ENCODE results near the gene MBD3L1. TPM values are rescaled to one million over a fixed set of nuclear protein-coding genes. Genes with fewer than 3 reads are reported as not detected.
A peak's percentile ranks its signal among the peaks of the same experiment; 100 is the strongest.

The MBD3L1 gene
- total and polyA plus RNA-seq, 9 of the 15 experiments (the other 6 are each of a cell fraction or from before 2014, with no cell fraction given) = not detected

DNA sequence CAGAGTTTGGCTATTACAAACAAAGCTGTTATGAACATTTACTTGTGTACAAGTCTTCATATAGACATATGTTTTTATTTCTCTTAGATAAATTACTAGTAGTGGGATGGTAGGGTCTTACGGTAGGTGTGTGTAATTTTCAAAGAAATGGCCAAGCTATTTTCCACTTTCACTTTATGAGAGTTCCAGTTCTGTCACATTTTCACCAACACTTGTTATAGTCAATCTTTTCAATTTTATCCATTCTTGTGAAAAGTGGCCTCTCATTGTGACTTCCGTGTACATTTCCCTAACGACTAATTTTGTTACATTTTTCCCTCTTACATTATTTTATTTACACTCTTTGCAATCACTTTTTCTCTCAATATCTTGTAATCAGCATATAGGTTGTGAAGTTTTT, 18.3 kb downstream of the MBD3L1 start:
- Histone ChIP-seq H2AFZ (ENCODE audit: low read depth, low read length) (no peak overlapping the region), H3K9ac (ENCODE audit: insufficient read depth in 1 of 2, low read depth in 2 of 2, low read length in 2 of 2) (no peak overlapping the region), H3K9me1 (ENCODE audit: control insufficient read depth, insufficient read depth, low read length) (no peaks in the 10 kb centered on the region), H3K27ac (ENCODE audit: extremely low read depth, low read depth, low read length) (no peak overlapping the region), H3K79me2 (ENCODE audit: control insufficient read depth, insufficient read depth, low read length) (no peaks in the 10 kb centered on the region), H4K20me1 (replicated peaks; ENCODE audit: control insufficient read depth, insufficient read depth, low read length) (no peaks in the 10 kb centered on the region), H3K36me3 (ENCODE audit: control insufficient read depth, insufficient read depth, low read length) (no peaks in the 10 kb centered on the region), H3K4me3 (no peak overlapping the region), H3K27me3 (ENCODE audit: control insufficient read depth in 2 of 2, insufficient read depth in 2 of 2, low read length in 2 of 2) (no peaks in the 10 kb centered on the region; a peak in 1 of 5 replicates), H3K4me1 (replicated peaks in 1 of 2; ENCODE audit: control insufficient read depth in 2 of 2, insufficient read depth in 2 of 2, low read length in 2 of 2) (no peaks in the 10 kb centered on the region), H3K4me2 (ENCODE audit: insufficient read depth, low read length) (no peak overlapping the region), H3K9me3 (replicated peaks; ENCODE audit: control insufficient read depth, insufficient read depth, low read depth, low read length) (no peaks in the 10 kb centered on the region)
- ATAC-seq (no peak), FAIRE-seq (no peak), DNase-seq (ENCODE audit: extremely low read depth in 1 of 4, low spot score in 3 of 4) (no peak)
- CTCF ChIA-PET (ENCODE audit: low intra/inter-chr PET ratio) = no interaction called here
- 0% methylated on average over 3 of the region's 3 CpGs for WGBS (ENCODE audit: insufficient coverage, low coverage, missing lambda C conversion rate)
- in situ Hi-C loops (cut with MboI) = no loop called here
- intact Hi-C loops (cut with micrococcal nuclease) = no loop called here
- POLR2A ChIA-PET = interaction anchor here (1.2 kb wide), 1 partner anchor 76 kb away, joined by 3 read pairs; no protein-coding TSS in a partner anchor
- no TSS peak for BruUV-seq (replicated peaks)
- TF ChIP-seq TAF7 (tag; IDR thresholded peaks at IDR 0.05) (no peak), RBM25 (IDR thresholded peaks at IDR 0.05; ENCODE audit: low read depth, low read length, severe bottlenecking) (peak; percentile 16), NFRKB (IDR thresholded peaks at IDR 0.05; ENCODE audit: low read depth) (no peak)

DNA sequence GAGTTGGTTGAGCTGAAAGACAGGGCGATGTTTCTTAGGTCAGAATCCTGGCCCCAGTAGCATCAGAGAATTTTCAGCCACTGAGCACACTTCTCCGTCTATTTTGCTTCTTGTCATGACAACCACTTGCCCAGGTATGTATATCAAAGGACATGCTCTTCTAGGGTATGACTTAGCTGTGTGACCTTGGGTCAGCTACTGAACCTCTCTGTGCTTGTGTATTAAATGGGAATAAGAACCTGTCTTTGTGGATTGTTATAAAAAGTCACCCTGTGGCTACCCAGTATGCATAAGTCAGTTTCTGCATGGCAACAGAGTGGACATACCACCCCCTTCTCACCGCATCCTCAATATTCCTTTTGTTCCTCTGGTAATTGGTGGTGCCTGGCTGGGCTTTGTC, 26.1 kb downstream of the MBD3L1 start:
- Histone ChIP-seq H3K79me2 (ENCODE audit: control insufficient read depth, insufficient read depth, low read length) (no peaks in the 10 kb centered on the region), H3K4me3 (no peak overlapping the region), H3K27ac (ENCODE audit: extremely low read depth, low read depth, low read length) (no peak overlapping the region), H2AFZ (ENCODE audit: low read depth, low read length) (no peak overlapping the region), H3K4me1 (replicated peaks in 1 of 2; ENCODE audit: control insufficient read depth in 2 of 2, insufficient read depth in 2 of 2, low read length in 2 of 2) (no peaks in the 10 kb centered on the region), H3K9ac (ENCODE audit: insufficient read depth in 1 of 2, low read depth in 2 of 2, low read length in 2 of 2) (no peak overlapping the region), H3K4me2 (ENCODE audit: insufficient read depth, low read length) (no peak overlapping the region), H3K36me3 (ENCODE audit: control insufficient read depth, insufficient read depth, low read length) (no peaks in the 10 kb centered on the region), H3K27me3 (ENCODE audit: control insufficient read depth in 2 of 2, insufficient read depth in 2 of 2, low read length in 2 of 2) (peaks cover 0 to 6% of the 10 kb centered on the region in 2 experiments; a peak in 1 of 5 replicates), H4K20me1 (replicated peaks; ENCODE audit: control insufficient read depth, insufficient read depth, low read length) (no peaks in the 10 kb centered on the region), H3K9me1 (ENCODE audit: control insufficient read depth, insufficient read depth, low read length) (no peaks in the 10 kb centered on the region), H3K9me3 (replicated peaks; ENCODE audit: control insufficient read depth, insufficient read depth, low read depth, low read length) (no peaks in the 10 kb centered on the region)
- 0% methylated on average over 3 of the region's 3 CpGs for WGBS (ENCODE audit: insufficient coverage, low coverage, missing lambda C conversion rate)
- ChIA-PET POLR2A (no interaction called here), CTCF (ENCODE audit: low intra/inter-chr PET ratio) (no interaction called here)
- DNase-seq (ENCODE audit: extremely low read depth in 1 of 4, low spot score in 3 of 4) (no peak), ATAC-seq (no peak), FAIRE-seq (no peak)
- in situ Hi-C loops (cut with MboI) (no loop called here), intact Hi-C loops (cut with micrococcal nuclease) (no loop called here)
- TF ChIP-seq POLR2B (IDR thresholded peaks at IDR 0.05; ENCODE audit: low read depth, partially characterized antibody) = no peak
- TF ChIP-seq, protein P1, sequence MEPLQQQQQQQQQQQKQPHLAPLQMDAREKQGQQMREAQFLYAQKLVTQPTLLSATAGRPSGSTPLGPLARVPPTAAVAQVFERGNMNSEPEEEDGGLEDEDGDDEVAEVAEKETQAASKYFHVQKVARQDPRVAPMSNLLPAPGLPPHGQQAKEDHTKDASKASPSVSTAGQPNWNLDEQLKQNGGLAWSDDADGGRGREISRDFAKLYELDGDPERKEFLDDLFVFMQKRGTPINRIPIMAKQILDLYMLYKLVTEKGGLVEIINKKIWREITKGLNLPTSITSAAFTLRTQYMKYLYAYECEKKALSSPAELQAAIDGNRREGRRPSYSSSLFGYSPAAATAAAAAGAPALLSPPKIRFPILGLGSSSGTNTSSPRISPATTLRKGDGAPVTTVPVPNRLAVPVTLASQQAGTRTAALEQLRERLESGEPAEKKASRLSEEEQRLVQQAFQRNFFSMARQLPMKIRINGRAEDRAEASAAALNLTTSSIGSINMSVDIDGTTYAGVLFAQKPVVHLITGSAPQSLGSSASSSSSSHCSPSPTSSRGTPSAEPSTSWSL (CRISPR knock-in tag; IDR thresholded peaks at IDR 0.05; ENCODE audit: borderline replicate concordance) = no peak
- TF ChIP-seq RBM25 (IDR thresholded peaks at IDR 0.05; ENCODE audit: low read depth, low read length, severe bottlenecking) = peak; percentile 80
- TF ChIP-seq SMAD1 (IDR thresholded peaks at IDR 0.05; ENCODE audit: low read depth, low read length, partially characterized antibody) = no peak
- TF ChIP-seq BCOR (IDR thresholded peaks at IDR 0.05) = peak; percentile 31; the same call in 1 of the 2 replicates
- TF ChIP-seq NELFE (IDR thresholded peaks at IDR 0.05; ENCODE audit: insufficient read depth, insufficient read length) = no peak
- no peak for TF ChIP-seq GTF2E2 (tag; IDR thresholded peaks at IDR 0.05)
- peak; percentile 62 for TF ChIP-seq ZFP36 (IDR thresholded peaks at IDR 0.05; ENCODE audit: low read depth, low read length, partially characterized antibody)
- TF ChIP-seq, protein P2, sequence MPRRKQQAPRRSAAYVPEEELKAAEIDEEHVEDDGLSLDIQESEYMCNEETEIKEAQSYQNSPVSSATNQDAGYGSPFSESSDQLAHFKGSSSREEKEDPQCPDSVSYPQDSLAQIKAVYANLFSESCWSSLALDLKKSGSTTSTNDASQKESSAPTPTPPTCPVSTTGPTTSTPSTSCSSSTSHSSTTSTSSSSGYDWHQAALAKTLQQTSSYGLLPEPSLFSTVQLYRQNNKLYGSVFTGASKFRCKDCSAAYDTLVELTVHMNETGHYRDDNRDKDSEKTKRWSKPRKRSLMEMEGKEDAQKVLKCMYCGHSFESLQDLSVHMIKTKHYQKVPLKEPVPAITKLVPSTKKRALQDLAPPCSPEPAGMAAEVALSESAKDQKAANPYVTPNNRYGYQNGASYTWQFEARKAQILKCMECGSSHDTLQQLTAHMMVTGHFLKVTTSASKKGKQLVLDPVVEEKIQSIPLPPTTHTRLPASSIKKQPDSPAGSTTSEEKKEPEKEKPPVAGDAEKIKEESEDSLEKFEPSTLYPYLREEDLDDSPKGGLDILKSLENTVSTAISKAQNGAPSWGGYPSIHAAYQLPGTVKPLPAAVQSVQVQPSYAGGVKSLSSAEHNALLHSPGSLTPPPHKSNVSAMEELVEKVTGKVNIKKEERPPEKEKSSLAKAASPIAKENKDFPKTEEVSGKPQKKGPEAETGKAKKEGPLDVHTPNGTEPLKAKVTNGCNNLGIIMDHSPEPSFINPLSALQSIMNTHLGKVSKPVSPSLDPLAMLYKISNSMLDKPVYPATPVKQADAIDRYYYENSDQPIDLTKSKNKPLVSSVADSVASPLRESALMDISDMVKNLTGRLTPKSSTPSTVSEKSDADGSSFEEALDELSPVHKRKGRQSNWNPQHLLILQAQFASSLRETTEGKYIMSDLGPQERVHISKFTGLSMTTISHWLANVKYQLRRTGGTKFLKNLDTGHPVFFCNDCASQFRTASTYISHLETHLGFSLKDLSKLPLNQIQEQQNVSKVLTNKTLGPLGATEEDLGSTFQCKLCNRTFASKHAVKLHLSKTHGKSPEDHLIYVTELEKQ (CRISPR knock-in tag; IDR thresholded peaks at IDR 0.05) = no peak
- BruUV-seq (replicated peaks) = no TSS peak
